Left lung (tissue), 14 donors: ENCODE measurements around the gene XKR3. TPM values are rescaled to one million over a fixed set of nuclear protein-coding genes. Genes with fewer than 3 reads are reported as not detected.
"Not testable (repeated sequence)": the region's sequence is repeated elsewhere in the genome, so short reads cannot be mapped to it uniquely, and the experiment has no call there.

Experiments
- ATAC-seq: fragments of 200-7000 bp; cut with Tn5 transposase; one replicate; pipeline ENCODE4 v1.9.1; 2020; ENCODE audit warnings: moderate library complexity
- DNase-seq, 4 donors: peaks; one replicate each; pipeline ENCODE4 v3.0.0-alpha.2; 2013 to 2020
- H3K27ac ChIP-seq, 2 donors: fragments of 200-600 bp; sonication (generic) in 1 of 2; one replicate each; pipeline versions ENCODE4 v1.5.0 to v1.8.0; 2020 to 2021
- H3K27me3 ChIP-seq, 2 donors: fragments of 200-600 bp; sonication (generic) in 1 of 2; one replicate each; pipeline versions ENCODE4 v1.5.0 to v1.8.0; 2020 to 2021
- H3K36me3 ChIP-seq, 2 donors: fragments of 200-600 bp; sonication (generic) in 1 of 2; one replicate each; pipeline versions ENCODE4 v1.5.0 to v1.8.0; 2020 to 2021
- H3K4me1 ChIP-seq, 2 donors: fragments of 200-600 bp; one replicate each; pipeline ENCODE4 v1.8.0; 2021
- H3K4me3 ChIP-seq, 2 donors: fragments of 200-600 bp; sonication (generic) in 1 of 2; one replicate each; pipeline versions ENCODE4 v1.5.0 to v1.8.0; 2020 to 2021; ENCODE audit warnings: mild to moderate bottlenecking in 1 of 2
- H3K9me3 ChIP-seq, 2 donors: fragments of 200-600 bp; sonication (generic) in 1 of 2; one replicate each; pipeline versions ENCODE4 v1.5.0 to v1.8.0; 2020 to 2021
- CTCF ChIP-seq, 2 donors: fragments of 200-600 bp; sonication (generic) in 1 of 2; IDR thresholded peaks; one replicate each; pipeline versions ENCODE4 v1.5.0 to v1.8.0; 2021; ENCODE audit warnings: antibody characterized with exemption in 2 of 2
- intact Hi-C, 2 donors: fragments of 100-400 bp; cut with DNase I; formaldehyde crosslinking; loops; one replicate each; pipeline versions ENCODE4 v1.11.2 to v1.14.2; 2022
- long read RNA-seq, 12 donors: library from polyadenylated mRNA in 2 of 12; unstranded in 2 of 12; transcript quantifications; one replicate each; pipeline ENCODE4 v2.0.0 and lab custom pipeline, GENCODE V29; 2019 to 2026
- polyA plus RNA-seq, 6 donors: library from polyadenylated mRNA; unstranded; fragments of 120-200 nt; gene quantifications; one replicate each; pipeline ENCODE4 v1.2.1, GENCODE V29; 2013; ENCODE audit not compliant: insufficient read length in 6 of 6
- total RNA-seq, 2 donors: library from RNA; stranded (reverse); fragmentation: NEBNext Ultra II Directional; extraction: Animal tissue kit (Norgen Biotek cat#: 25700); gene quantifications; one replicate each; pipeline ENCODE4 v1.2.1, GENCODE V29; 2021
- donor health status: DM: no; HTN: yes; CAD: no.
- donor health status: DM: no; HTN: no; CAD: no.

Gene XKR3
- under 1 TPM; 0.15 to 0.31 TPM for total RNA-seq
- not detected for polyA plus RNA-seq
- long read RNA-seq, donor 1, result 0 reads
- long read RNA-seq, donor 2, result 0 reads
- long read RNA-seq, donor 3, result 0 reads
- long read RNA-seq, donor 4, result 0 reads
- long read RNA-seq, donor 5, result 0 reads
- long read RNA-seq, donor 6, result 0 reads
- long read RNA-seq, donor 7, result 0 reads
- long read RNA-seq, donor 8, result 0 reads
- long read RNA-seq, donor 9, result 0 reads
- long read RNA-seq, donor 10, result 0 reads
- long read RNA-seq, donor 11, result 0 reads
- long read RNA-seq, donor 12, result 0 reads

GRCh38 chr22:16824716-16825687 lies at the start of gene XKR3:
XKR3 (minus strand) TSS chr22:16825411; CDS start chr22:16808073, 17,338 bp downstream.
- H3K27ac ChIP-seq, result peak within 1 kb of the TSS in 1 of 2 donors; percentile 48
- DNase-seq (no peak), ATAC-seq (peak; percentile 74)
- H3K4me1 ChIP-seq, result peaks cover 0 to 7% of the 10 kb centered on the region in 2 donors
- H3K4me3 ChIP-seq, result peak within 1 kb of the TSS in 1 of 2 donors; percentile 5
- intact Hi-C loops, result no loop called here
- no peaks in the 10 kb centered on the region for H3K27me3 ChIP-seq
- no peaks in the 10 kb centered on the region for H3K36me3 ChIP-seq
- H3K9me3 ChIP-seq, result no peaks in the 10 kb centered on the region
- TF ChIP-seq CTCF (IDR thresholded peaks at IDR 0.05), result no peak

GRCh38 chr22:16869640-16870039 lies 44.4 kb upstream of the XKR3 start:
- H3K4me1 ChIP-seq, intact Hi-C loops, H3K27ac ChIP-seq, ATAC-seq, H3K9me3 ChIP-seq, DNase-seq, H3K27me3 ChIP-seq, H3K4me3 ChIP-seq, H3K36me3 ChIP-seq: not testable (repeated sequence)

- no peak for DNase-seq
- no peaks in the 10 kb centered on the region for H3K27me3 ChIP-seq
- no peaks in the 10 kb centered on the region for H3K4me1 ChIP-seq
- intact Hi-C loops, result no loop called here
- H3K27ac ChIP-seq, result no peak overlapping the region
- H3K9me3 ChIP-seq, result no peaks in the 10 kb centered on the region
- no peak for ATAC-seq
- no peak for TF ChIP-seq CTCF (IDR thresholded peaks at IDR 0.05)
- H3K36me3 ChIP-seq, result no peaks in the 10 kb centered on the region
- H3K4me3 ChIP-seq, result no peak overlapping the region
Observed at GRCh38 chr22:16866167-16866566, 41.0 kb upstream of the XKR3 start.

- peak in 1 of 4 donors; percentile 47 for DNase-seq
- ATAC-seq, result not testable (repeated sequence)
Observed at GRCh38 chr22:16856851-16857250, 31.6 kb upstream of the XKR3 start.

GRCh38 chr22:16854631-16855030 lies 29.4 kb upstream of the XKR3 start:
- no peak for ATAC-seq
- TF ChIP-seq CTCF (IDR thresholded peaks at IDR 0.05), result no peak
- Histone ChIP-seq H3K4me1 (no peaks in the 10 kb centered on the region), H3K27ac (no peak overlapping the region), H3K36me3 (no peaks in the 10 kb centered on the region), H3K27me3 (no peaks in the 10 kb centered on the region), H3K4me3 (no peak overlapping the region), H3K9me3 (no peaks in the 10 kb centered on the region)
- intact Hi-C loops, result no loop called here
- no peak for DNase-seq

More at GRCh38 chr22:16856851-16857250, 31.6 kb upstream of the XKR3 start:
- H3K27me3 ChIP-seq, H3K27ac ChIP-seq, H3K4me1 ChIP-seq, H3K36me3 ChIP-seq, H3K4me3 ChIP-seq, H3K9me3 ChIP-seq, intact Hi-C loops: not testable (repeated sequence)

- peak; percentile 48 for ATAC-seq
- H3K36me3 ChIP-seq, H3K27me3 ChIP-seq, intact Hi-C loops, DNase-seq, H3K27ac ChIP-seq, H3K4me1 ChIP-seq, H3K4me3 ChIP-seq, H3K9me3 ChIP-seq: not testable (repeated sequence)
Observed at GRCh38 chr22:16851268-16851996, 26.2 kb upstream of the XKR3 start.
